Keratinocyte (primary cell): Measurements from ENCODE around the gene HPCAL1.

ENCODE experiments used
- EZH2 ChIP-seq: IDR thresholded peaks from one replicate; pipeline ENCODE4 v1.6.1; 2012; ENCODE audit warnings: inconsistent platforms, mild to moderate bottlenecking, low read length, moderate library complexity
- TF ChIP-seq, protein P1 (sequence below), 3 experiments: IDR thresholded peaks in 1 of 3; conservative IDR thresholded peaks in 1 of 3; optimal IDR thresholded peaks in 1 of 3; 2 replicates in 2 of 3; 3 replicates in 1 of 3; pipeline versions ENCODE3 to v1.5.1; 2011; ENCODE audit warnings: low read length in 3 of 3, mild to moderate bottlenecking in 3 of 3, moderate library complexity in 2 of 3, control low read depth in 1 of 3, inconsistent platforms in 1 of 3; ENCODE audit not compliant: insufficient read depth in 2 of 3; ENCODE audit errors: extremely low read depth in 1 of 3

DNA sequence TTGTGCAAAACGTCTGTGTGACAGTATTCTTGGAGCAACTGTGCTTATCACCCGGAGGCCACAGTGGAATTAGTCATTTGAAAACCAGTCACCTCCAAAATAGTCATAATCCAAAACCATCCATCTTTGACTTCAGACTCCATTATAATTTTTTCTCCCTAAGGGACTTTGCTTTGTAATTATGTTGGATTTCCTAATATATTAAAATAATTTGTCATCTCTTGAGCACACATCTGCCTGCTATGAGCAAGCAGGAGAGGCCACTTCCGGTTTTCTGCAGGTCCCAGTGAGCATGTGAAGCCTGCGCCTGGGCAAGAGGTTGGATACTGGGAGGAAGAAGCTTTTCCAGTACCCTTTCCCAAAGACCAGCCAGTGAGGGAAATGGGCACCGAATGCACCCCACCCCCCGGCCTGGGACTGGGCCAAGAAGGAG, 87.7 kb downstream of the HPCAL1 start:
- no peak for TF ChIP-seq EZH2
- TF ChIP-seq, protein P1, sequence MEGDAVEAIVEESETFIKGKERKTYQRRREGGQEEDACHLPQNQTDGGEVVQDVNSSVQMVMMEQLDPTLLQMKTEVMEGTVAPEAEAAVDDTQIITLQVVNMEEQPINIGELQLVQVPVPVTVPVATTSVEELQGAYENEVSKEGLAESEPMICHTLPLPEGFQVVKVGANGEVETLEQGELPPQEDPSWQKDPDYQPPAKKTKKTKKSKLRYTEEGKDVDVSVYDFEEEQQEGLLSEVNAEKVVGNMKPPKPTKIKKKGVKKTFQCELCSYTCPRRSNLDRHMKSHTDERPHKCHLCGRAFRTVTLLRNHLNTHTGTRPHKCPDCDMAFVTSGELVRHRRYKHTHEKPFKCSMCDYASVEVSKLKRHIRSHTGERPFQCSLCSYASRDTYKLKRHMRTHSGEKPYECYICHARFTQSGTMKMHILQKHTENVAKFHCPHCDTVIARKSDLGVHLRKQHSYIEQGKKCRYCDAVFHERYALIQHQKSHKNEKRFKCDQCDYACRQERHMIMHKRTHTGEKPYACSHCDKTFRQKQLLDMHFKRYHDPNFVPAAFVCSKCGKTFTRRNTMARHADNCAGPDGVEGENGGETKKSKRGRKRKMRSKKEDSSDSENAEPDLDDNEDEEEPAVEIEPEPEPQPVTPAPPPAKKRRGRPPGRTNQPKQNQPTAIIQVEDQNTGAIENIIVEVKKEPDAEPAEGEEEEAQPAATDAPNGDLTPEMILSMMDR (optimal IDR thresholded peaks at IDR 0.05 in 1 of 3, IDR thresholded peaks at IDR 0.05 in 1 of 3, conservative IDR thresholded peaks at IDR 0.05 in 1 of 3; ENCODE audit: extremely low read depth in 1 of 3, insufficient read depth in 2 of 3, low read length in 3 of 3) = no peak
